ENCODE results near the gene ATP1A4. TPM values are rescaled to one million over a fixed set of nuclear protein-coding genes. Genes with fewer than 3 reads are reported as not detected.

ATP1A4 gene
- polyA plus RNA-seq, 3 donors = 1.00 to 16.0 TPM; not detected in 1

DNA sequence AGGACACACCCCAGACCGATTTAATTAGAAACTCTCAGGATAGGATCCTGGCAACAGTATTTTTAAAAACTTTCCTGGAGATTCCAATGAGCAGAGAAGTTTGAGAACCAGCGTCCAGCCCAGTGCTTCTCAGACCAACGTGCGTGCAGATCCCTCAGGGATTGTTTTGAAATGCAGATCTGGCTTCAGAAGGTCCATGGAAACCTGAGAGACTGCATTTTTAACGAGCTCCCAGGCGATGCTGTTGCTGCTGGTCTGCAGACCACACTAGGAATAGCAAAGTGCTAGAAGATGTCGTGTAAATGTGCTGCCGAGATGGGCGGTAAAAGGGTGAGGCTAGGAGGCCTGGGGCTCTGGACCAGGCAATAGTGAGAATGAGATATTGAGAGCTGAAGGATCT lies 20.6 kb downstream of the ATP1A4 start:
- Histone ChIP-seq H3K27me3 (ENCODE audit: control insufficient read depth in 2 of 2, insufficient read depth in 2 of 2, low read length in 2 of 2) (no peaks in the 10 kb centered on the region), H3K79me2 (ENCODE audit: insufficient read depth, low read length) (no peaks in the 10 kb centered on the region), H3K27ac (ENCODE audit: low read depth in 1 of 2, low read length in 2 of 2) (no peak overlapping the region), H3K4me2 (replicated peaks; ENCODE audit: extremely low read depth, low read length, poor library complexity, severe bottlenecking) (no peak overlapping the region), H3K4me1 (ENCODE audit: control insufficient read depth in 1 of 2, insufficient read depth in 2 of 2, low read length in 2 of 2) (peaks cover 31 to 33% of the 10 kb centered on the region in 2 donors), H2AFZ (ENCODE audit: insufficient read depth, low read depth, low read length, poor library complexity, severe bottlenecking) (no peak overlapping the region), H4K20me1 (ENCODE audit: insufficient read depth, low read length) (no peaks in the 10 kb centered on the region), H3K9me3 (replicated peaks in 1 of 2; ENCODE audit: control insufficient read depth in 1 of 2, insufficient read depth in 1 of 2, low read length in 2 of 2) (no peaks in the 10 kb centered on the region), H3K9ac (ENCODE audit: insufficient read depth, low read length, poor library complexity, severe bottlenecking) (no peak overlapping the region), H3K36me3 (replicated peaks in 1 of 2; ENCODE audit: control insufficient read depth in 1 of 2, insufficient read depth in 2 of 2, low read length in 2 of 2) (peaks cover 0 to 8% of the 10 kb centered on the region in 2 donors), H3K4me3 (replicated peaks in 1 of 3; ENCODE audit: low read depth in 2 of 3, low read length in 3 of 3) (no peak overlapping the region)
- intact Hi-C loops (cut with micrococcal nuclease) = no loop called here
- Mint-ChIP-seq H3K27me3 (ENCODE audit: low read depth in 3 of 3) (peaks cover 2 to 7% (median 6%) of the 10 kb centered on the region in 3 donors), H3K27ac (no peak overlapping the region), H3K4me1 (peaks cover 23% of the 10 kb centered on the region), H3K36me3 (peaks cover 0 to 4% of the 10 kb centered on the region in 2 donors), H3K4me3 (no peak overlapping the region), H3K9me3 (peaks cover 0 to 3% (median 0%) of the 10 kb centered on the region in 7 donors)
- TF ChIP-seq, protein P1, sequence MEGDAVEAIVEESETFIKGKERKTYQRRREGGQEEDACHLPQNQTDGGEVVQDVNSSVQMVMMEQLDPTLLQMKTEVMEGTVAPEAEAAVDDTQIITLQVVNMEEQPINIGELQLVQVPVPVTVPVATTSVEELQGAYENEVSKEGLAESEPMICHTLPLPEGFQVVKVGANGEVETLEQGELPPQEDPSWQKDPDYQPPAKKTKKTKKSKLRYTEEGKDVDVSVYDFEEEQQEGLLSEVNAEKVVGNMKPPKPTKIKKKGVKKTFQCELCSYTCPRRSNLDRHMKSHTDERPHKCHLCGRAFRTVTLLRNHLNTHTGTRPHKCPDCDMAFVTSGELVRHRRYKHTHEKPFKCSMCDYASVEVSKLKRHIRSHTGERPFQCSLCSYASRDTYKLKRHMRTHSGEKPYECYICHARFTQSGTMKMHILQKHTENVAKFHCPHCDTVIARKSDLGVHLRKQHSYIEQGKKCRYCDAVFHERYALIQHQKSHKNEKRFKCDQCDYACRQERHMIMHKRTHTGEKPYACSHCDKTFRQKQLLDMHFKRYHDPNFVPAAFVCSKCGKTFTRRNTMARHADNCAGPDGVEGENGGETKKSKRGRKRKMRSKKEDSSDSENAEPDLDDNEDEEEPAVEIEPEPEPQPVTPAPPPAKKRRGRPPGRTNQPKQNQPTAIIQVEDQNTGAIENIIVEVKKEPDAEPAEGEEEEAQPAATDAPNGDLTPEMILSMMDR (IDR thresholded peaks at IDR 0.05) = no peak
- 96% methylated on average over 9 of the region's 9 CpGs for WGBS (ENCODE audit: insufficient coverage)
- no peak for DNase-seq

GRCh38 chr1:160177231-160177630 lies 25.8 kb downstream of the ATP1A4 start:
- H3K4me1 Mint-ChIP-seq = no peaks in the 10 kb centered on the region
- H3K4me3 Mint-ChIP-seq = no peak overlapping the region
- Histone ChIP-seq H3K27ac (ENCODE audit: low read depth in 1 of 2, low read length in 2 of 2) (no peak overlapping the region), H3K4me2 (replicated peaks; ENCODE audit: extremely low read depth, low read length, poor library complexity, severe bottlenecking) (no peak overlapping the region), H3K4me3 (replicated peaks in 1 of 3; ENCODE audit: low read depth in 2 of 3, low read length in 3 of 3) (no peak overlapping the region), H3K36me3 (replicated peaks in 1 of 2; ENCODE audit: control insufficient read depth in 1 of 2, insufficient read depth in 2 of 2, low read length in 2 of 2) (peaks cover 0 to 8% of the 10 kb centered on the region in 2 donors), H4K20me1 (ENCODE audit: insufficient read depth, low read length) (no peaks in the 10 kb centered on the region), H3K27me3 (ENCODE audit: control insufficient read depth in 2 of 2, insufficient read depth in 2 of 2, low read length in 2 of 2) (no peaks in the 10 kb centered on the region), H3K9ac (ENCODE audit: insufficient read depth, low read length, poor library complexity, severe bottlenecking) (no peak overlapping the region), H3K4me1 (ENCODE audit: control insufficient read depth in 1 of 2, insufficient read depth in 2 of 2, low read length in 2 of 2) (no peaks in the 10 kb centered on the region), H2AFZ (ENCODE audit: insufficient read depth, low read depth, low read length, poor library complexity, severe bottlenecking) (no peak overlapping the region), H3K9me3 (replicated peaks in 1 of 2; ENCODE audit: control insufficient read depth in 1 of 2, insufficient read depth in 1 of 2, low read length in 2 of 2) (no peaks in the 10 kb centered on the region), H3K79me2 (ENCODE audit: insufficient read depth, low read length) (no peaks in the 10 kb centered on the region)
- 93% methylated on average over 2 of the region's 2 CpGs for WGBS (ENCODE audit: insufficient coverage)
- no peak for DNase-seq
- H3K36me3 Mint-ChIP-seq = peaks cover 0 to 4% of the 10 kb centered on the region in 2 donors
- no peak overlapping the region for H3K27ac Mint-ChIP-seq
- TF ChIP-seq, protein P1 (IDR thresholded peaks at IDR 0.05) = no peak
- peaks cover 0 to 3% (median 0%) of the 10 kb centered on the region in 7 donors for H3K9me3 Mint-ChIP-seq
- H3K27me3 Mint-ChIP-seq (ENCODE audit: low read depth in 3 of 3) = peaks cover 4 to 7% (median 5%) of the 10 kb centered on the region in 3 donors
- intact Hi-C loops (cut with micrococcal nuclease) = no loop called here
